Fibroblast of the conjunctiva (primary cell): ENCODE measurements around the gene NAA80.

Source experiments
- DNase-seq: peaks from one replicate; pipeline ENCODE4 v3.0.0-alpha.2; 2010; ENCODE audit warnings: low read depth

NAA80 gene

DNA sequence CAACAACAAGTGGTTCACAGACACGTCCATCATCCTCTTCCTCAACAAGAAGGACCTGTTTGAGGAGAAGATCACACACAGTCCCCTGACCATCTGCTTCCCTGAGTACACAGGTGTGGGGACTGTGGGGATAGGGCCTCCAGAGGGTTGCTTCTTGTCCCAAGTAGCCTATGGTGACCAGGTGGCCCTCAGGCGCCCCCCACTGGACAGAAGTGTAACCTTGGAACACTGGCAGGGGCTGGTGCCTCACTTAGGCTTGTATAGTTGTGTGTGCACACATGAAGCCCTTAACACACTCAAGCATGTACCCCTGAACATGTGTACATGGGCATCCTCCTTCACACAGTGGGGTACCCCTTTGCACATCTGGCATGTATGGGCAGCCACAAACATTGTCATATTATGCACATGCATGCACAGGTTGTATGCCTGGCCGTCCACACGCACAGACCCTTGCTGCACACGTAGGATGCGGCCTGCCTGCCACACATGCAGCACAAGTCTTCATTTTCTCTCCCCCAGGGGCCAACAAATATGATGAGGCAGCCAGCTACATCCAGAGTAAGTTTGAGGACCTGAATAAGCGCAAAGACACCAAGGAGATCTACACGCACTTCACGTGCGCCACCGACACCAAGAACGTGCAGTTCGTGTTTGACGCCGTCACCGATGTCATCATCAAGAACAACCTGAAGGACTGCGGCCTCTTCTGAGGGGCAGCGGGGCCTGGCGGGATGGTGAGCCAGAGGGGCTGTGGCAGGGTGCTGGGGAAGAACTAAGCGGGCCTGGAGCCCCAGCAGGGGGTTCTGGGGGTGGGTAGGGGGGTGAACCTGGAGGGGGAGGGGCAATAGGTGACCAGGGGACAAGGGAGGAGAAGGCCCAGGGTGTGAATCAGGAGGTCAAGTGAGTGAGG lies 42.0 kb downstream of the NAA80 start:
- DNase-seq, result no peak

DNA sequence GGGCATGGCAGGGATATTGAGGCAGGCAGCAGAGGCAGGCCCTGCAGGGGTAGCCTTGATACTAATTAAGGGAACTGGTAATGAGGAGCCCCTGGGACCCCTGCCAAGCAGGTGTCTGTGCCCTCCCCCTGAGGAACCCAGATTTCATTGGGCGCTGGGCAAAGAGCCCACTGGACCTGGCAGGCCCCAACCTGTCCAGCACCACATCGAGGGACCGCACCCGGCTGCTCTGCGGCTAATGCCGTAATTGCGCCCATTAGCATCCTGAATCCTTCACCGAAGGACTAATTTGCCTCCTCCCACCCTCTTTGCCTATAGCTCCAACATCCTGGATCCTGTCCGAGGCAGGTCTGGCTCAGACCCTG lies 44.0 kb downstream of the NAA80 start:
- no peak for DNase-seq

DNA sequence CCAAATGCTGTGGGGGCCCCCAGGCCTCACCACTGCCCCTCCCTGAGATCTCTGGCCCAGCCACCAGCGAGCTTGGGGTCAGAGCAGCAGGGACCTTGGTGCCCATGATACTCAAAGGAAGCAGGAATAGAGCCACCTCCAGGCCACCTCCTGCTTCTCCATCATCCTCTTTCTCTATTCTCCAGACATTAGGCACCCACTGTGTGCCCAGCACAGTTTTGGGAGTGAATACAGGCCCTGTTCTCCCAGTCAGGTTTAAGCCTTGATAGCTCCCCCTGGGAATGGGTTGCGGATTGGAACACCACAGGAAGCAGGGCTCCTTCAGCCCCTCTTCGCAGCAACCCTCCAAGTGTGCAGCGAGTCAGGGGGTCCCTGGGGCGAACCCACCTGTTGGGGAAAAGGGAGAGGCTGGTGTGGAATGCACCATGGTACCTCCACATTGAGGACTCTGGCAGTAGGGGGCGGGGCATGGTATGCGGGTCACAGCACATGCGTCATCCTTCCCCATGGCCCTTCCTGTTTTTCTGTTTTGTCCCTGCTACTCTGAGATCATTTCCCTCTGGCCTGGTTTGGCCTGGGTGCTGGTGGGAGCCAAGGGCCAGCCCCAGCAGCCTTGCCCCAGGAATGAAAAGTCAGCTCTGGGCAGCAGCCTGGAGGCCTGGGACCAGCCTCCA lies 44.5 kb downstream of the NAA80 start:
- DNase-seq, result no peak

DNA sequence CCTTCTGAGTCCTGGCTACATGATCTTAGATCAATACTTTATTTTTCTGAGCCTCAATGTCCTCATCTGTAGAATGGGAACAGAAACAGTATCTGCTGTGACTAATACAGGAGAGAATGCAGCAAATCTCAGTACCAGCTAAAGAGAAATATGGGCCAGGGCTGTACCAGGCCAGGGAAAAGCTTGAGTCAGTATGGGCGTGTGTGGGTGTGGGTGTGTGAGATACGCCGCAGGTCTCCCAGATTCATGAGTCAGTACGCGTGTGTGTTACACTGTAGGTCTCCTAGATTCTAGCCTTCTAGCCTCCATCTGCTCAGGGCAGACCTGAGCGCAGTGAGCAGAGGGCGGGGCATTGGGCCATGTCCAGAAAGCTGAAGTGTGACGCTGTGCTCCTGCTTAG lies 48.0 kb downstream of the NAA80 start:
- DNase-seq, result peak; percentile 71

DNA sequence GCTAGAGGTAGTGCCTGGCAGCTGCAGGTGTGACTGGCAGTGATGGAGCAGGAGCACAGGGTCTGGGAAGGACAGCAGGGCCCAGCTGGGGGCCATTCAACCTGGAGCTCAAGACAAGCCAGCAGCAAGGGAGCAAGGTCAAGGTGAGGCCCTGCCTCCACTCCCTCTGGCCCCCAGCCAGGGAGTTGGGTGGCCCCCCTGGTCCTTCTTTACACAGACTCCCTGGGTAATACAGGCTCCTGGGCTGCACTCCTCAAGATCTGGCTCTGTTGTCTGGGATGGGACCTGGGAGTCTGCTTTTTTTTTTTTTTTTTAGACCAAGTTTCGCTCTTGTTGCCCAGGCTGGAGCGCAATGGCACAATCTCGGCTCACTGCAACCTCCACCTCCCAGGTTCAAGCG lies 48.7 kb downstream of the NAA80 start:
- DNase-seq, result no peak

DNA sequence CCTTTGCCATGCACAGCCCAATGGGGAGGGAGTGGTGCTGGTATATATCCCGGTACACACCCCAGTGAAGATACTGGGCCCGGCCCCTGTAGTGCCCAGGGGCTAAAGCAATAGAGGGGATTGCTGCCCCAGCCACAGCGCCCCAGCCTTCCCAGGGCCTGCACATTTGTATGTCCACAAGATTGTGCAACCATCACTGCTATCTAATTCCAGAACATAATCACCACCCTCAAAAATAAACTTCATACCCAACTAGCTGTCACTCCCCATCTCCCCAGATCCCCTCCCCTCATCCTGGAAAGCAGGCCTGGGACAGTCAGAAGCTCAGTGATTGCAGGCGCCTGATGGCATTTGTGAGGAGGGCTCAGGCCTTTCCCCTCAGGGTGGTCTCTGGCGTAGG lies 49.7 kb downstream of the NAA80 start:
- no peak for DNase-seq

DNA sequence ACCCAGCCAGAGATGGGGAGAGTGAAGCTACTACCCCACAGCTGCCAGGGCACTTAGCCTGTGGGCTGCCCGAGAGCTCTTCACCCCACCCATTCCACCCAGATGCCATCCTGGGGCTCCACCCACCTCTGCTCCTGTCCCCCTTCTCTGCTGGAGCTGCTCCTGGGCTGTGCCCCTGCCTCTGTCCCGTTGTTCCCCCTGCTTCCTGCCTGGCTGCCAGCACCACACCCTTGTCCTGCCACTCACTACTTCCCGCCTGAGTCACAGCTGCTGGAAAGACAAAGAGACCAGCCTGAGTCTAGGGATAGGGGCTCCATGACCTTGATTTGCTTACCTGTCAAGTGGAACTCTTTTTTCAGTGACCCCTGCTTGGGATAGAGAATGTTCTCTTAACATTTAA lies 50.8 kb downstream of the NAA80 start:
- DNase-seq, result no peak

DNA sequence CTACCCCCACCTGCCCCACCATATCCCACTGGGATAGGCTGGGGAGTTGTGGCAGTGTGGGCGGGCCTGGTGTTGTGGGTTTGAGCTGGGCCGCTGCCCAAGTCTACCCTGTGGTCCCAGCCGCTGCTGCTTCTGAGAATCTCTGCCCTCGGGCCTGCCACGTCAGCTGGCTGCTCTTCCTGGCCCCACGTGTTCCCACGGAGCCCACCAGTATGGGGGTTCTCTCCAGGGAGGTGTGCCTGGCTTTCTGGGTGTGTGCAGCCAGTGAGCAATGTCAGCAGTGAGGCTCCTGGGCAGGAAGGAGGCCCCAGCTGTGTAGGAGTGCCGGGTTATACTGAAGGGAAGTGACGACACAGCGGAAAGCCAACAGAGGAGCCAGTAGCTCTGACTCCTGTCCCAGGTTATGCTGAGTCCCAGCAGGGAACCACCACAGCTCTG lies 52.7 kb downstream of the NAA80 start:
- DNase-seq, result peak; percentile 77
